ENCODE results near the gene EID3.

DNA sequence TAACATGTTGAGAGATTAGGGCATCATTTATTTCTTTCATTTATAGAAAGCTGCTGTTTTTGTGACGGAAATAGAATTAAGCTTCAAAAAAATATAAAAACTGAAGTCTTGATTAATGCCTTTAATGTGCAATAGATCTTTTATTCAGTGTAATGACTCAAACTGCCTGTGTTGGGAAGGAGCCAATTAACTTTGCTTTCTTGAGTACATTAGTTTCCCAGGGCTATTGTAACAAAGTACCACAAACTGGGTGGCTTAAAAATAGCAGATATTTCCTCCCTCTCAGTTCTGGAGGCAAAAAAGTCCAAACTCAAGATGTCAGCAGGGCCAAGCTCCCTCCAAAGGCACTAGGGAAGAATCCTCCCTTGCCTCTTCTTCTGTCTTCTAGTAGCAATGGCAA lies 36.6 kb downstream of the EID3 start:
- TF ChIP-seq RAD21 (IDR thresholded peaks at IDR 0.05; ENCODE audit: low read depth) (no peak), EGR1 (IDR thresholded peaks at IDR 0.05) (no peak), CREB1 (IDR thresholded peaks at IDR 0.05; ENCODE audit: low read depth) (no peak), YY1 (IDR thresholded peaks at IDR 0.05; ENCODE audit: low read depth) (no peak), TEAD4 (IDR thresholded peaks at IDR 0.05) (no peak), EP300 (IDR thresholded peaks at IDR 0.05; ENCODE audit: borderline replicate concordance) (no peak), TAF1 (IDR thresholded peaks at IDR 0.05; ENCODE audit: low read depth) (no peak), ZBTB7A (IDR thresholded peaks at IDR 0.05; ENCODE audit: low read depth) (no peak), NFIC (IDR thresholded peaks at IDR 0.05) (no peak), FOXM1 (IDR thresholded peaks at IDR 0.05; ENCODE audit: borderline replicate concordance, low read depth) (no peak)
- TF ChIP-seq, protein P1, sequence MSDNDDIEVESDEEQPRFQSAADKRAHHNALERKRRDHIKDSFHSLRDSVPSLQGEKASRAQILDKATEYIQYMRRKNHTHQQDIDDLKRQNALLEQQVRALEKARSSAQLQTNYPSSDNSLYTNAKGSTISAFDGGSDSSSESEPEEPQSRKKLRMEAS (IDR thresholded peaks at IDR 0.05): no peak
- TF ChIP-seq, protein P2, sequence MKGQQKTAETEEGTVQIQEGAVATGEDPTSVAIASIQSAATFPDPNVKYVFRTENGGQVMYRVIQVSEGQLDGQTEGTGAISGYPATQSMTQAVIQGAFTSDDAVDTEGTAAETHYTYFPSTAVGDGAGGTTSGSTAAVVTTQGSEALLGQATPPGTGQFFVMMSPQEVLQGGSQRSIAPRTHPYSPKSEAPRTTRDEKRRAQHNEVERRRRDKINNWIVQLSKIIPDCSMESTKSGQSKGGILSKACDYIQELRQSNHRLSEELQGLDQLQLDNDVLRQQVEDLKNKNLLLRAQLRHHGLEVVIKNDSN (IDR thresholded peaks at IDR 0.05): no peak
- TF ChIP-seq, protein P3, sequence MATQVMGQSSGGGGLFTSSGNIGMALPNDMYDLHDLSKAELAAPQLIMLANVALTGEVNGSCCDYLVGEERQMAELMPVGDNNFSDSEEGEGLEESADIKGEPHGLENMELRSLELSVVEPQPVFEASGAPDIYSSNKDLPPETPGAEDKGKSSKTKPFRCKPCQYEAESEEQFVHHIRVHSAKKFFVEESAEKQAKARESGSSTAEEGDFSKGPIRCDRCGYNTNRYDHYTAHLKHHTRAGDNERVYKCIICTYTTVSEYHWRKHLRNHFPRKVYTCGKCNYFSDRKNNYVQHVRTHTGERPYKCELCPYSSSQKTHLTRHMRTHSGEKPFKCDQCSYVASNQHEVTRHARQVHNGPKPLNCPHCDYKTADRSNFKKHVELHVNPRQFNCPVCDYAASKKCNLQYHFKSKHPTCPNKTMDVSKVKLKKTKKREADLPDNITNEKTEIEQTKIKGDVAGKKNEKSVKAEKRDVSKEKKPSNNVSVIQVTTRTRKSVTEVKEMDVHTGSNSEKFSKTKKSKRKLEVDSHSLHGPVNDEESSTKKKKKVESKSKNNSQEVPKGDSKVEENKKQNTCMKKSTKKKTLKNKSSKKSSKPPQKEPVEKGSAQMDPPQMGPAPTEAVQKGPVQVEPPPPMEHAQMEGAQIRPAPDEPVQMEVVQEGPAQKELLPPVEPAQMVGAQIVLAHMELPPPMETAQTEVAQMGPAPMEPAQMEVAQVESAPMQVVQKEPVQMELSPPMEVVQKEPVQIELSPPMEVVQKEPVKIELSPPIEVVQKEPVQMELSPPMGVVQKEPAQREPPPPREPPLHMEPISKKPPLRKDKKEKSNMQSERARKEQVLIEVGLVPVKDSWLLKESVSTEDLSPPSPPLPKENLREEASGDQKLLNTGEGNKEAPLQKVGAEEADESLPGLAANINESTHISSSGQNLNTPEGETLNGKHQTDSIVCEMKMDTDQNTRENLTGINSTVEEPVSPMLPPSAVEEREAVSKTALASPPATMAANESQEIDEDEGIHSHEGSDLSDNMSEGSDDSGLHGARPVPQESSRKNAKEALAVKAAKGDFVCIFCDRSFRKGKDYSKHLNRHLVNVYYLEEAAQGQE (IDR thresholded peaks at IDR 0.05; ENCODE audit: low read depth): no peak

Data from Ishikawa (cell line).